GM10847 (cell line): ENCODE results near the gene CPTP.

Experiments used
- POLR2A ChIP-seq: IDR thresholded peaks from 2 replicates; pipeline ENCODE4 v1.6.1; 2011; ENCODE audit not compliant: insufficient read length; ENCODE audit errors: extremely low read depth

Gene CPTP

GRCh38 chr1:1324524-1325287 lies at the start of gene CPTP, which contains the start of gene INTS11:
CPTP (plus strand) TSS chr1:1324802; CDS start chr1:1326911, 2,109 bp downstream.
INTS11 (minus strand) TSS chr1:1324660; CDS start chr1:1324608, 52 bp downstream.
- peak; percentile 86 for TF ChIP-seq POLR2A

GRCh38 chr1:1274931-1275431 lies 49.6 kb upstream of the CPTP start:
- no peak for TF ChIP-seq POLR2A

- TF ChIP-seq POLR2A, result no peak
Observed at GRCh38 chr1:1275836-1276235, 48.8 kb upstream of the CPTP start.

- TF ChIP-seq POLR2A, result no peak
Observed at GRCh38 chr1:1278620-1279019, 46.0 kb upstream of the CPTP start.

GRCh38 chr1:1279028-1279427 lies 45.6 kb upstream of the CPTP start:
- TF ChIP-seq POLR2A, result no peak

GRCh38 chr1:1280782-1281481 lies 43.7 kb upstream of the CPTP start:
- TF ChIP-seq POLR2A, result no peak

- TF ChIP-seq POLR2A, result no peak
Observed at GRCh38 chr1:1281533-1282321, 42.9 kb upstream of the CPTP start.

- TF ChIP-seq POLR2A, result no peak
Observed at GRCh38 chr1:1282998-1283397, 41.6 kb upstream of the CPTP start.

- no peak for TF ChIP-seq POLR2A
Observed at GRCh38 chr1:1283821-1284220, 40.8 kb upstream of the CPTP start.

- TF ChIP-seq POLR2A, result no peak
Observed at GRCh38 chr1:1284221-1285101, 40.1 kb upstream of the CPTP start.

GRCh38 chr1:1285102-1285571 lies 39.5 kb upstream of the CPTP start:
- no peak for TF ChIP-seq POLR2A

GRCh38 chr1:1285611-1286311 lies 38.8 kb upstream of the CPTP start:
- TF ChIP-seq POLR2A, result no peak

- no peak for TF ChIP-seq POLR2A
Observed at GRCh38 chr1:1286313-1287261, 38.0 kb upstream of the CPTP start.
